D341Med (cell line): ENCODE results near the gene UNC5C.

Source experiments
- DNase-seq: peaks from one replicate; pipeline ENCODE4 v3.0.0; 2012; ENCODE audit warnings: low spot score

Gene UNC5C

GRCh38 chr4:95546866-95547714 lies 1.7 kb downstream of the UNC5C start:
- DNase-seq: peak; percentile 48

- no peak for DNase-seq
Observed at GRCh38 chr4:95546221-95546620, 2.6 kb downstream of the UNC5C start.

- DNase-seq: no peak
Observed at GRCh38 chr4:95545546-95545945, 3.2 kb downstream of the UNC5C start.

GRCh38 chr4:95544113-95545103 lies 4.4 kb downstream of the UNC5C start:
- DNase-seq: no peak

- no peak for DNase-seq
Observed at GRCh38 chr4:95541889-95542607, 6.7 kb downstream of the UNC5C start.

GRCh38 chr4:95541094-95541493 lies 7.7 kb downstream of the UNC5C start:
- DNase-seq: no peak

- DNase-seq: no peak
Observed at GRCh38 chr4:95540227-95540626, 8.5 kb downstream of the UNC5C start.

- no peak for DNase-seq
Observed at GRCh38 chr4:95539106-95539505, 9.7 kb downstream of the UNC5C start.

- no peak for DNase-seq
Observed at GRCh38 chr4:95537863-95538488, 10.8 kb downstream of the UNC5C start.

- DNase-seq: no peak
Observed at GRCh38 chr4:95537191-95537590, 11.6 kb downstream of the UNC5C start.

GRCh38 chr4:95536650-95537049 lies 12.1 kb downstream of the UNC5C start:
- no peak for DNase-seq

GRCh38 chr4:95535180-95535579 lies 13.6 kb downstream of the UNC5C start:
- no peak for DNase-seq

GRCh38 chr4:95534032-95534431 lies 14.7 kb downstream of the UNC5C start:
- DNase-seq: no peak

- no peak for DNase-seq
Observed at GRCh38 chr4:95533254-95533653, 15.5 kb downstream of the UNC5C start.

GRCh38 chr4:95532305-95532704 lies 16.5 kb downstream of the UNC5C start:
- DNase-seq: no peak

- DNase-seq: no peak
Observed at GRCh38 chr4:95531141-95531540, 17.6 kb downstream of the UNC5C start.

- DNase-seq: no peak
Observed at GRCh38 chr4:95529946-95530345, 18.8 kb downstream of the UNC5C start.

- no peak for DNase-seq
Observed at GRCh38 chr4:95528388-95528948, 20.3 kb downstream of the UNC5C start.

GRCh38 chr4:95526075-95526474 lies 22.7 kb downstream of the UNC5C start:
- DNase-seq: no peak

- no peak for DNase-seq
Observed at GRCh38 chr4:95524729-95525128, 24.0 kb downstream of the UNC5C start.

- DNase-seq: no peak
Observed at GRCh38 chr4:95524184-95524583, 24.6 kb downstream of the UNC5C start.
